ENCODE measurements around the gene NAT16.

Gene NAT16

GRCh38 chr7:101170617-101171441, 9.3 kb downstream of the NAT16 start:
- DNase-seq, result no peak

DNA sequence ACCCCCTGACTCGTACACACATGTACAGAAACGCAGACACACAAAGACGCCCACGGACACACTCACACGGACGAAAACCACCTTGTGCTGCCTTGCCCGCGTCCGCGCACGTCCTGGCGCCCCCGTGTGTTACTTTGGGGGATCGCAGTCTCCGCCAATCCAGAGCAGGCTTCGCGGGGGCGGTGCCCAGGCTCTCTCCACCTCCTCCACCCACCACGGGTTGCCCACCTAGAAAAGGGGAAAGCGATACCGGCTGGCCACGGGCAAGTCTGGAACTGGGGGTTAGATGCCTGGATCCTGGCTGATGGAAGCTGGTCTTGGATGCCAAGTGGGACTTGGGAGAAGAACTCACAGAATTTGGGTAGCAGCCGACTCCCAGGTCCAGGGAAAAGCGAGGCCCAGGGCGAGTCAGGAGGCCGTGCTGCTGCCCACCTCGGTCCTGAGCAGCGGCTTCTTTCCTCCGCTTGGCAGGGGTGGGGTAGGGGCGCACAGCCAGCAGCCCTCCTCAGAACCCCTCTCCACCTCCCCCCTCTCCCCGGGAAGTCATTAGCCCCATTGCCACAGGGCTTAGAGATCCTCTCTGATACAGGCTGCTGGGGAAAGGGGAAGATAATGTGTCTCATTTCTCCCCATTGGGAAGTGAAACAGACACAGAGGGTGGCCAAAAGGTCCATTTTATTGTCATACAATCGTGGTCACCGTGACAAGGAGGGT, 10.1 kb downstream of the NAT16 start:
- peak in 11 of 14 donors; percentile 8 to 46 (median 14) for DNase-seq

DNA sequence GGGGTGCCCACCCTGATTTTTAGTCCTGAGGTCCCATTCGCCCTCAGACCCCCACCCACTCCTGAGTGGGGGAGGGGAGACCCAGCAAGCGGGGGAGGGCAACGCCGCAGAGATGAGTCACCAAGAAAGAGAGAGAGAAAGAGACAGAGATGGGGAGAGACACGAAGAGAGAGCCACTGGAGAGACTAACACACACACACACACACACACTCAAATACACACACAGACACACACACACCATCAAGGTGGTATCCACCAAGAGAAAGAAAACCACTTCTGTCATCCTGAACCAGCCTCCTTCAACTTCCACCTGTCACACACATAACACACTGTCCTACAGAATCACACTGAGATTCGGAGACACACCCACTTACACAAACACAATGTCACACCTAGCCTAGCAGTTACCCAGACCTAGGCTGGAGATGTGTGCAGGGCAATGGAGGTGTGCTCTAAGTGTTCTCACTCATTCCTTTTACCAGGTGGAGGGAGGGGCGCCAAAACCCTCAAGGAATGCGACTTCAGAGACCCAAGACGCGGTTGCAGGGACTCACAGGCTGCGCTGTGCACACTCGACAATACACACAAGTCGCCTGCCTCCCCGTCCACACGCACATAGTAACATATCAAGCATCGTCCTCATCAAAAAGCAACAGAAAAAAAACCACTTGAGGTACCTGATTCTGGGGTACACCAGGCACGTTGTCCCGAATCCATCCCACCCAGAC, 10.8 kb downstream of the NAT16 start:
- no peak for DNase-seq

- DNase-seq, result no peak
These were observed 11.6 kb downstream of the NAT16 start for GRCh38 chr7:101168412-101169049.

DNA sequence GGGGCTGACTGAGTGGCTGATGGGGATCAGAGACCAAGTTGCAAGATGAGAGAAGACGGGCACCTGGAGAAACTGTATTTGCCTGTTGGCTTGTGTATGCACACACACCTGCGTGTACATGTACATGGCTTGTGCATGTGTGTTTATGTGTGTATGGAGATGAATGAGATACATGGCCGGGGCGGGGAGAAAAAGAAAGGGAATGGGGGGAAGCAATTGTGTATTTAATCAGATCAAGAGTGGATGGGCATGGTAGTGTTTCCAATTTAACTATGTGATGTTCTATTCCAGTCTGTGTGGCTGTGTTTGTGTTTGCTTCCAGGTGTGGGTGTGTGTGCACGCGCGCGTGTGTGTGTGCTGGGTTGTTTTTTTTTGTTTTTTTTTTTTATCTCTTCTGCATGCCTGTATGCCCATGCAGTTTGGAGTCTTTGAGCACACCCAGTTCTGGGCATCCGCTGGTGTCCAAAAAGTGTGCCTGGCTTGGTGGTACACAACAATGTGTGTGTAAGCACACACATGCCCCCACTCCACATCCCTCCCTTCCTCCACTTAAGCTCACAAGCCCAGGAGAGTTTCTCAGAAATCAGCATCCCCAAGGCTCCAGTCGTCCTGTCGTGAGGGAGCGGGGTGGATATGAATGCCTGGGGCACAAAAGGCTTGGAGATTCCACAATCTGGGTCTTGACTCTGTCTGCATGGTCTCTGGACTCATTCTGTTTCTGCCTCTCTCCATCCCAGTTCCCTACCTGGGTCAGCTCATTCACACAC, 12.3 kb downstream of the NAT16 start:
- DNase-seq, result no peak

DNA sequence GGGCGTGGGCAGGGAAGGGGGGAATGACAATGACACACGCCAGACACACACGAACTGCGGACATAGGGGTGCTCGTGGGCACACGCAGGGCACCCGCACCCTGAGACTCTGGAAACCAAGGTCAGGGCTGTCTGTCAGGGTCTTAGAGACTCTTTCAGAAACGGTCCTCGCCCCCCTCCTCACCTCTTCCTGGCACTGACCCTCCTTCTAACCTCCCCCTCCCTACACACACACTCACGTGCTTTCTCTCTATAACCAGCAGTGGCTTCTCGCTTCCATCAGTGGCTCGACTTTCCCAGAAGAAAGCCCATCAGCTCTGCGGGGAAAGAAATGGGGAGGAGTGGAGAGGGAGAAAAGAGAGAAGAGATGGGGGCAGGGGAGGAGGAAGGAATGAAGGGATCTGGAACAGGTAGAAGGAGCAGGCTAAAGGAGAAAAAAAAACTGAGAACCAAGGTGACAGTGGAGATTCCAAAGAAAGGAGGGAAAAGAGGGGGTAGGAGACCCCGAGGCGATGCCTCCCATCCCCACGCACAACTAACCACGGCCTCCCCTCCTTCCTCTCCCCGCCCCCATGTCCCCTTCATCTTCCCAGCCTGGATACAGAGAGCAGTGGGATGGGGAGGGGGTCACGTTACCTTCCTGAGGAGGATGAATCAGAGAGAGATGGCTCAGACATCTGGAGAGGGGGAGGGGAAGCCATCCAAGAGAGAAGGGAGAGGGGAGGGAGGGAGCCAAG, 13.0 kb downstream of the NAT16 start:
- DNase-seq, result no peak

- no peak for DNase-seq
These were observed 13.5 kb downstream of the NAT16 start for GRCh38 chr7:101166648-101166908.

DNA sequence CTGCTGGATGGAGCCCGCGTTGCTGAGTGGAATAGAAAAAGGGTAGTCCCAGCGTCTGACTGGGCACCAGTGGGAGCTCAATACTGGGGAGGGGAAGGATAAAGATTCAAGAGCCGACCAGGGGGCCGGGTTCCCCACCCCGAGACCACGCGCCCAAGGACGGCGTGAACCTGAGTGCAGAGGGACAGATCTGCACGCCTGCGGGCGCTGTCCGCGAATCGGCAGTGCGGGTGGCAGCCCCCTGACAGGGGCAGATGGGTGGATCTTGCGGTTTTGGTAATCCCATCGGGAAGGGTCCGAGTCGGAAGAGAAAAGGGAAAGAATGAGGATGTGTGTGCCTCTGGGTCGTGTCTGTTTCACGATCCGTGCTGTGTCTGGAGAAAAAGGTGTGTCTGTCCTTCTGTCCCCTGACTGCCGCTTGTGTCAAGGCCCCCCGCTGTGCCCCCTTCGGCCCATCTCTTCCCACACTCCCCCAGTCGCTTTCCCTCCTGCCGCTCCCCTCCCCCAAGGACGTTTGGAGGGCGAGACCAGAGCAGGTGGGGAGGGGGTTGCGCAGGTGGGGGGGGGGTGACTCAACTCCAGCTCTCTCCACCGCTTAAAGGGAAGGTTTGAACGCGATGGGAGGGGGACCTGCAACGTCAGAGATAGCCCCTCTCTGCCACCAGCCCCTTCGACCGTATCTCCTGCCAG, 14.0 kb downstream of the NAT16 start:
- no peak for DNase-seq

DNA sequence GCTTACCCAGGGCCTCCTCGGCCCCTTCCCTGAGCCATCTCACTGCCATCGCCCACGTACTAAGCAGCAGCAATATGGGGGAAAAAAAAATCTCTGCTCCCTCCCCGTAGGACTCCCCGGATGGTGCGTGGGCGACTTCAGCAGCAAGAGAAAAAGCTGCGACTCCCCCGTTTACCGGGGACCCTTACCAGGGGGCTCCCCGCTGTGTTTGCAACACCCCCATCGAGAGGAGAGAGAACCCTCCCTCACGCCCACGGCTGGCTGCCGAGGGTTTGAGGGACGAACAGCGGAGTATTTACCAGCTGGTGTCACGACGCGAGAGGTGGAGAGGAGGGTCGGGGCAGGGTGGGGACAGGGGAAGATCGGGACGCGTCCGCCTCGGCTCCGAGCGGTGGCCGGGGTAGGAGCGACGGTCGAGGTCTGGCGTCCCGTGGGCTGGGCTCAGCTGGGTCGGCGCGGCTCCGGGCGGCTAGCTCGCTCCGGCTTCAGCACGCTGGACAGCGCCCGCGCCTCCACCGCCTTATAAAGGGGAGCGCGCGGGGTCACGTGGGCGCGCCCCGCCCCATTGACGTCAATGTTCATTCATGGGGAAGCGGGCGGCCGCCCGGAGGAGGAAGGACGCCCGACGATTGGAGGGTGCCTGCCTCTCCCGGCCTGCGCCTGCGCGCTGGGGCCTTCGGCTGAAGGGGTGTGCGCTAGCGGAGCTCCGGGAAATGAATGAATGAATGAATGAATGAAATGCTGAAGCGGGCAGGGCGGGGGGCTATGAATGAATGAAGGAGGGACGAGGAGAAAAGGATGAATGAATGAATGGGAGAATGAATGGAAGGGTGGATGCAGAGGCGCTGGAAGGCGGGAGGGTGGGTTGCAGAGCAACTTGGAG, 14.8 kb downstream of the NAT16 start, which contains the start of gene VGF:
Gene VGF (minus strand): TSS at position 495 of the 883 bp plus-strand sequence. CDS start 726 bp downstream, outside the sequence.
- DNase-seq, result peak; percentile 21 to 87 (median 79)

- peak in 1 of 14 donors; percentile 21 for DNase-seq
These were observed 15.8 kb downstream of the NAT16 start for GRCh38 chr7:101164071-101164840.

- DNase-seq, result peak in 1 of 14 donors; percentile 67
These were observed 16.6 kb downstream of the NAT16 start for GRCh38 chr7:101163279-101164070.

DNA sequence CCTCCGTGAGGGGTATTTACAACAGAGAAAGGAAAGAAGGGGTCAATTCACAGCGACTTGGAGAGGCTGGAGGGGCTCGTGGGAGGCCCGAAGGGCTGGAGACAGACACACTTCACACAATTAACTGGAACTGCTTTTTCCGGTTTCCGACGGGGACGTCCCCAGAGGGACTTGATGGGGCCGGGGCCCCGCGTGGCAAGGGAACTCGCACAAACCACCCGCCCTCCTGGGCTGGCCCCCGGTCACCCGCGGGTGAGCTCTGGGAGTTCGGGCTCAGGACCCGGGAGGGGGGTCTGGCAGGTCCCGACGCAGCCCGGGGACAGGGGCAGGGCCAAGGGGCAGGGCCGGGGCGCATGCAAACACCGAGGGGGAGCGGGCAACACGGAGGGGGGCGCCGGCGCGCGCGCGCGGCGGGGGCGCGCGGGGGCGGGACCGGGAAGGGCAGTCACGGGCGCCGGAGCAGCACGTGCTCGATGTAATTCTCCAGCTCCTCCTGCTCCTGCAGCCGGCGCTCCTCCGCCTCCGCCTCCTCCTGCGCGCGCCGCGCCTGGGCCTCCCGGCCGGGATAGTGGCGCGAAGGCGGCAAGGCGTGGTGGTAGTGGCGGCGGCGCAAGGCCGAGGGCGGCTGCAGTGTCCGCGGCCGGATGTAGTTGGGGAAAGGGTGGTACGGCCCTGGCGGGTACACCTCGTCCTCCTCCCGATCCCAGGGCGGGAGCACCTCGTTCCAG, 17.4 kb downstream of the NAT16 start:
- DNase-seq, result peak in 1 of 14 donors; percentile 45

GRCh38 chr7:101161692-101162471, 18.2 kb downstream of the NAT16 start:
- no peak for DNase-seq

DNA sequence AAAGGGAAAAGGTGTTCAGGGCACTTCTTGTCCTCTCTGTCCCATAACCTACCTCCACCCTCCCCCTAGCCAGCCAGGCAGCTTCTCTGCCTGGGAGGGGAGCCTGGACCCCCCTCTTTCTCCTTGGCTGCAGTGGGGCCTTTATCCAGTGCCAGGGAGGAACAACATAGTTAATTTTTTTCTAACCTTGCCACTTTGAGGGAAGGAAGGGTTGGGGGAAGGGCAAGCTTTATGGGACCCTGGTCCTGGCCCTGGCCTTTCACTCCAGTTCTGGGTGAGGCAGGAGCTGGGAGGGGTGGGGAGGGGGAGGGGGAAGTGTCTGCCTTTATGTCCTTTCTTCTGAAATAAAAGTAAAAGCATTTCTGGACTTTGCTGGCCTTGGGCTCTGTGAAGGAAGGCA, 19.2 kb downstream of the NAT16 start:
- DNase-seq, result no peak

DNA sequence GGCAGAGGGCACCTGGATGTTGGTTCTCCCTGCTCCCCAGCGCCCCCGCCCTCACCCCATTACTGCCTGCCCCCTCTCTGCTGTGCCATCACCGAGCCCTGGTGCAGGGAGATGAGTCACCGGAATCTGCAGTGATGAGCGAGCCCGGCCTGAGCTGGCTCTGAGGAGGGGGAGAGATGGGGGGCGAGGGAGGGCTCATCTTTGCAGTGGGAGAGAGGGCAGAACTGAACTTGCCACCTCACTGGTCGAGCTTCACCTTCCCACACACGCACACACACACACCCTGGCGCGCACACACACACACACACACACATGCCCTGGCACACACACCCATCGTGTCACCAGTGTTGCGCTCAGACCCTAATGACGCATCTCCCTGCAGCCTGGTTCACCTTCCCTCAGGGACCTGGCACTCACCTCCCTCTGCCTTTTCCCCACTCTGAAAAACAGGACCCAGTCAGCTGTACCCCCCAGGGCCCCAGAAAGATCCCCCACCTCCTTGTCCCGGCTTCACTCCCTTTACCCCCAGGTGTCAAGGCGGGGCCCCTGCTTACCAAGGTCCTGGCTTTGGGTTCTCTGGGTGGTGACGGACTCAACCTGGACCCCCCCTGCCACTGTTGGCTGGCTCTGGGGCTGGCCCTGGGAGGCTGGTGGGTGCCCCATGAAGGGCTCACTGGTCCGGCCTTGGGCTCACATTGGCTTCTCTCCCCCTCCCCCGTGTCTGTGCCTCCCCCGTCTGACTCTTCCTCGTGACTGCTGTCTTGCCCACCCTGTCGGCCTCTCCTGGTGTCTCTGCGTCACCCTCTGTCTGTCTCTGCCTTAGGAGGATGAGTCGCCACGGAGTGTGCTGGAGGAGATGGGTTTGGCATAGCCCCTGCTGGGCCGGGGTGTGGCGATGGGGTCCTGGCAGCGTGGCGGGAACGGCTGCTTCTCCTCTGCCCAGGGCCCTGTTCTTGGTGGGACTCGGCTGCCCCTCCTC, 20.1 kb downstream of the NAT16 start:
- no peak for DNase-seq
